Measurements from ENCODE around the gene TUBA3D.
"Not testable (repeated sequence)": the region's sequence is repeated elsewhere in the genome, so short reads cannot be mapped to it uniquely, and the experiment has no call there.

TUBA3D gene

GRCh38 chr2:131475831-131476230 lies at the start of gene TUBA3D:
Gene TUBA3D, plus strand, starts transcription at chr2:131476119. Its CDS starts 81 bp downstream, at chr2:131476200.
- no peak for DNase-seq

GRCh38 chr2:131426727-131427126 lies 49.2 kb upstream of the TUBA3D start:
- no peak for DNase-seq

GRCh38 chr2:131431336-131431735 lies 44.6 kb upstream of the TUBA3D start:
- no peak for DNase-seq

DNA sequence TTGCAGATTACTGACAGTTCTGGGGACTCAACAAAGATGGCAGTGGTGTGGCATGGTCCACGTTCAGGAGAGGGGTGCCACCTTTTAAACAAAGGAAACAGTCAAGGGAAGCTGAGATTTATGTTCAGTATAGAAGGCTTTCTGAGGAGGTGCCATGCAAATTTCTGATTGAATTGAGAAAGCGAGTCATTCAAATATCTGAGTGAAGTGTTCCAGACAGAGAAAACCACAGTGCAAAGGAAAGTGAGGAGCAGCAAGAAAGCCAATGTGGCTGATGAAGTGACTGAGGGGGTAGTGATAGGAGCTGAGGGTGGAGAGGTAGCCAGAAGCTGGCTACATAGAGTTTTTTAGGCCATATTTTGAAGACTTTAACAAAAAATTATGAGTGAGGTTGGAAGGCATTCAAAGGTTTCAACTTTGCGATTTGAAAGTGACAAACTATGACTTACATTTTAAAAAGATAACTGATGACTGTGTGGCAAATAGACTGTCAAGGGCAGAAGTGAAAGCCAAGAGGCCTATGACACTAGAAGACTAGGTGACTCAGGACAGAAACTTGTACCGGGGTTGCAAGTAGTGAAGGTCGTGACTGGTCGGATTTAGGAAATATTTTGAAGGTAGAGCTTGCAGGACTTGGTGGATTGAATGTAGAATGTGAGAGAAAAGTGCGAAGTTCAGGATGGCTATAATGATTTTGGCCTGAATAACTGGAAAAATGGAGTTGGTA lies 35.0 kb upstream of the TUBA3D start:
- not testable (repeated sequence) for DNase-seq

DNA sequence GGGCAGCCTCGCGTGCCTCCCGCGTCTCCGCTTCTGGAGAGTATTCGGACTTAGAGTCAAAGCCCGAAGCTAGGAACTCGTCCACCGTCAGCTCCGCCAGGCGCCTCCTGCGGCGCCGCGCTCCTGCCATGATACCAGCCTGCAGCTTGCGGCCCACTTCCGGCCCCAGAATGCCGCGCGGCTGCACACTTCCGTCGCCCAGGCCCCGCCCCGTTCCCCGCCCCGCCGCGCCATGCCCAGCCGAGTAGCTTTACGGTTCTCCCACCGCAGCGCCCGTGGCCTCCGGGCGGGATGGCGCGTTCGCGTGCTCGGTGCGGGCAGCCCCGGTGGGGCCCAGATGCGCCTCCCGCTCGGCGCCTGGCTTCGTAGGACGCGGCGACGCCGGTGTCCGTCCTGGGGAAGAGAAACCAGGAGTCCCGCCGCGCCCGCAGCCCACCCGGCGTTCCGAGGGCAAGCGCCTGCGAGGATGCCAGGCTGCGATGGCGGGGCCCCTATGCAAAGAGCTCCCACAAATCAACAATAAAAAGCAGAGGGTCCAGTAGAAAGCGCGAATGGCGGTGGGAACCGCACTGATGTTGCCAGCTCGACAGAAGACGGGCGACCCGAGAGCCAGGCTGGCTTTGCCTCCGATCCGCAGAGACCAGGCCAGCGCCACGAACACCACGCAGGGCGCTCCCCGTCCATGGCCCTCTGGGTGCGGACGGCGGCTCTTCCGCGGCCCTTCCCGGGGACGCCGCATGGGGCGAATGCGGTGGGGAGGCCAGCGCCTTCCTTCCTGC lies 31.0 kb upstream of the TUBA3D start:
- DNase-seq = not testable (repeated sequence)

- not testable (repeated sequence) for DNase-seq
Observed at GRCh38 chr2:131445515-131445797, 30.5 kb upstream of the TUBA3D start.

DNA sequence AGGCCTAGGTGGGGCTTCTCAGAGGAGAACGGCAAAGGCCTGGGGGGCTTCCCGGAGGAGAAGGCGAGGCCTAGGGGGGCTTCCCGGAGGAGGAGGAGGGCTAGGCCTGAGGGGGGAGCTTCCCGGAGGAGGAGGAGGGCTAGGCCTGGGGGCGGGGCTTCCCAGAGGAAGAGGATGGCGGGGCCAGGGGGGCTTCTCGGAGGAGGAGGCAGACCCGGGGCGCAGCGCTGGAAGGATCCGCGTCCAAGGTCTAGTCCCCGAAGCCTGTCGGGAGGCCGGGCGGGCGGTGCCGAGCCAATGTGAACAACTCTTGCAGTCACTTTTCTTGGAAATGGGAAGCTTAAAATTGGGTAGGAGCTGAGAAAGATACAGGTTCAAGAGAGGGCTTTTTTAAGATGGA lies 30.0 kb upstream of the TUBA3D start:
- no peak for DNase-seq

GRCh38 chr2:131447981-131448380 lies 27.9 kb upstream of the TUBA3D start:
- DNase-seq = not testable (repeated sequence)

GRCh38 chr2:131451265-131451949 lies 24.5 kb upstream of the TUBA3D start:
- DNase-seq = not testable (repeated sequence)

- not testable (repeated sequence) for DNase-seq
Observed at GRCh38 chr2:131454914-131455313, 21.0 kb upstream of the TUBA3D start.

DNA sequence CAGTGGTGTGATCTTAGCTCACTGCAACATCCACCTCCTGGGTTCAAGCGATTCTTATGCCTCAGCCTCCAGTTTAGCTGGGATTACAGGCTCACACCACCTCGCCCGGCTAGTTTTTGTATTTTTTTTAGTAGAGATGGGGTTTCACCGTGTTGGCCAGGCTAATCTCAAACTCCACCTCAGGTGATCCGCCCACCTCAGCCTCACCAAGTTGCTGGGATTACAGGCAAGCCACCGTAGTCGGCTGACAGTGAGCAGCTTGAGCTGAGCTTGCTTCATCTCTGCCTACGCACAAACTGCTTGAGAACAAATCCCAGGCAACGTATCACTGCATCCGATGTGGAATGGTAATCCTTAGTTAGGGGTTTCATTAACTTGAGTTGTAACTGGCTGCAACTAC lies 8.2 kb upstream of the TUBA3D start:
- not testable (repeated sequence) for DNase-seq

GRCh38 chr2:131470944-131471343 lies 5.0 kb upstream of the TUBA3D start:
- not testable (repeated sequence) for DNase-seq

- DNase-seq = not testable (repeated sequence)
Observed at GRCh38 chr2:131471624-131472023, 4.3 kb upstream of the TUBA3D start.

GRCh38 chr2:131473266-131473665 lies 2.7 kb upstream of the TUBA3D start:
- DNase-seq = not testable (repeated sequence)

DNA sequence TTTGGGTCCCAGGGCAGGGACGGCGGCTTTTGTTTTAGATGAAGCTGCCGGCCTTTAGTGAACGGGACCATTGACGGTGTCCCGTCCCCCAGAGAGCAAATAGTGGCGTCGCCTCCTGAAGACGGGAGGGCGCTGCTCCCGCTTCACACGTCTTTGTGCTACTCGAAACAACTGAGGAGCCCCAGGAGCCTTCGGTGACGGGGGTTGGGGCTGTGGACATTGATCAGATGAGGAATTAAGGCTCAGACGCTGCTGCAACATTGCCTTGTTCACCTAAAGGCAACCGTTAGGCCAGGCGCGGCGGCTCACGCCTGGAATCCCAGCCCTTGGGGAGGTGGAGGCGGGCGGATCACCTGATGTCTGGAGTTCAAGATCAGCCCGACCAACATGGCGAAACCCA lies 444 bp downstream of the TUBA3D start:
- not testable (repeated sequence) for DNase-seq

- DNase-seq = not testable (repeated sequence)
Observed at GRCh38 chr2:131477227-131477626, 1.3 kb downstream of the TUBA3D start.

- DNase-seq = not testable (repeated sequence)
Observed at GRCh38 chr2:131478074-131478849, 2.3 kb downstream of the TUBA3D start.

- DNase-seq = not testable (repeated sequence)
Observed at GRCh38 chr2:131478850-131479461, 3.0 kb downstream of the TUBA3D start.

DNA sequence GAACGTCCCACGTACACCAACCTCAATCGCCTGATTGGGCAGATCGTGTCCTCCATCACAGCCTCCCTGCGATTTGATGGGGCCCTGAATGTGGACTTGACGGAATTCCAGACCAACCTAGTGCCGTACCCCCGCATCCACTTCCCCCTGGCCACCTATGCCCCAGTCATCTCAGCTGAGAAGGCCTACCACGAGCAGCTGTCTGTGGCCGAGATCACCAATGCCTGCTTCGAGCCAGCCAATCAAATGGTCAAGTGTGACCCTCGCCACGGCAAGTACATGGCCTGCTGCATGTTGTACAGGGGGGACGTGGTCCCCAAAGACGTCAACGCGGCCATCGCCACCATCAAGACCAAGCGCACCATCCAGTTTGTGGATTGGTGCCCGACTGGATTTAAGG lies 4.4 kb downstream of the TUBA3D start:
- DNase-seq = not testable (repeated sequence)

- not testable (repeated sequence) for DNase-seq
Observed at GRCh38 chr2:131482506-131483155, 6.7 kb downstream of the TUBA3D start.

DNA sequence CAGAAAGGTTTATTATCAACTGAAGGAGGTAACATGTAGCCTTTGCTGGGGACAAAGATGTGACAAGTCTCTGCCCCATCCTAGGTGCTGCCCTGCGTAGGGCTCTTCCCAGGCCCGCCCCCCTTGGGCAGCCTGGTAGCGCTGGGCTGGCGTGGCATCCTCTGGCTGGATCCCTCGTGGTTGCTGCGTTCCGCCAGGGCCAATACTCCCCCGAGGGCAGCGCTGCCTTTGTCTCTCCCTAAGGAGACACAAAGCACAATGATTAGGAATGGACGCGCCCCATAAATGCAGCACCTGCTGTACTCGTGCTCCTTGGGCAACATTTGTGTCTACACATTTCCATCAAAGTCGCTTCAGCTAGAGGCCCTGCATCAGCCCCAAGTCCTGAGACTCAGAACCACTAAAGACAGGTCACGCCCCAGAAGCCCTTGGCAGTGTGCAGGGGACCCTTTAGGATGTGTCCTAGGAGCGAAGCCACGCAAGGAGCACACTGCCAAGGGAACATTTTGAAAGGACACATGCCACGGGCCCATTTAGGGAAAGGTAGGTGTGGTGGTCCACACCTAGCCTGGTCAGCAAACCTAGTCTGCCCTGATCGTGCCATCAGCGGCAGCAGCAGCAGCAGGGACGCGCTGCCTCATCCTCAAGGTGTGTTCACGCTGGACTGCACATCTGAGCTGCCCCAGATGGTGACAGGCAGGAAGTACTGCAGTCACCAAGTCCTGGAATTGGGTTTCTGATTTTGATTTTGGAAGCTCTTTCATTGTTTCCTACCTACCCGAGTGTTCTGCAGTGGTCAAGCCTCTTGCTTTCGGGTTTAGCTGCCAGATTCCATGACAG lies 8.3 kb downstream of the TUBA3D start:
- DNase-seq = not testable (repeated sequence)

Data from NCI-H226 (cell line).